Left lung (tissue), 10 donors: ENCODE measurements around the gene C11orf71. TPM values are rescaled to one million over a fixed set of nuclear protein-coding genes. Genes with fewer than 3 reads are reported as not detected.

Experiments
- ATAC-seq: fragments of 200-7000 bp; cut with Tn5 transposase; one replicate; pipeline ENCODE4 v1.9.1; 2020; ENCODE audit warnings: moderate library complexity
- DNase-seq, 4 donors: peaks; one replicate each; pipeline ENCODE4 v3.0.0-alpha.2; 2013 to 2020
- H3K27ac ChIP-seq, 2 donors: fragments of 200-600 bp; sonication (generic) in 1 of 2; one replicate each; pipeline versions ENCODE4 v1.5.0 to v1.8.0; 2020 to 2021
- H3K27me3 ChIP-seq, 2 donors: fragments of 200-600 bp; sonication (generic) in 1 of 2; one replicate each; pipeline versions ENCODE4 v1.5.0 to v1.8.0; 2020 to 2021
- H3K36me3 ChIP-seq, 2 donors: fragments of 200-600 bp; sonication (generic) in 1 of 2; one replicate each; pipeline versions ENCODE4 v1.5.0 to v1.8.0; 2020 to 2021
- H3K4me1 ChIP-seq, 2 donors: fragments of 200-600 bp; one replicate each; pipeline ENCODE4 v1.8.0; 2021
- H3K4me3 ChIP-seq, 2 donors: fragments of 200-600 bp; sonication (generic) in 1 of 2; one replicate each; pipeline versions ENCODE4 v1.5.0 to v1.8.0; 2020 to 2021; ENCODE audit warnings: mild to moderate bottlenecking in 1 of 2
- H3K9me3 ChIP-seq, 2 donors: fragments of 200-600 bp; sonication (generic) in 1 of 2; one replicate each; pipeline versions ENCODE4 v1.5.0 to v1.8.0; 2020 to 2021
- intact Hi-C, 2 donors: fragments of 100-400 bp; cut with DNase I; formaldehyde crosslinking; loops; one replicate each; pipeline versions ENCODE4 v1.11.2 to v1.14.2; 2022
- polyA plus RNA-seq, 6 donors: library from polyadenylated mRNA; unstranded; fragments of 120-200 nt; gene quantifications; one replicate each; pipeline ENCODE4 v1.2.1, GENCODE V29; 2013; ENCODE audit not compliant: insufficient read length in 6 of 6
- total RNA-seq, 2 donors: library from RNA; stranded (reverse); fragmentation: NEBNext Ultra II Directional; extraction: Animal tissue kit (Norgen Biotek cat#: 25700); gene quantifications; one replicate each; pipeline ENCODE4 v1.2.1, GENCODE V29; 2021
- TF ChIP-seq, protein P1 (sequence below), 2 donors: fragments of 200-600 bp; sonication (generic) in 1 of 2; IDR thresholded peaks; one replicate each; pipeline versions ENCODE4 v1.5.0 to v1.8.0; 2021; ENCODE audit warnings: antibody characterized with exemption in 2 of 2
- donor health status: DM: no; HTN: yes; CAD: no.
- donor health status: DM: no; HTN: no; CAD: no.

The C11orf71 gene
- total and polyA plus RNA-seq, 8 donors: 6.5 to 11.3 (median 9.6) TPM

DNA sequence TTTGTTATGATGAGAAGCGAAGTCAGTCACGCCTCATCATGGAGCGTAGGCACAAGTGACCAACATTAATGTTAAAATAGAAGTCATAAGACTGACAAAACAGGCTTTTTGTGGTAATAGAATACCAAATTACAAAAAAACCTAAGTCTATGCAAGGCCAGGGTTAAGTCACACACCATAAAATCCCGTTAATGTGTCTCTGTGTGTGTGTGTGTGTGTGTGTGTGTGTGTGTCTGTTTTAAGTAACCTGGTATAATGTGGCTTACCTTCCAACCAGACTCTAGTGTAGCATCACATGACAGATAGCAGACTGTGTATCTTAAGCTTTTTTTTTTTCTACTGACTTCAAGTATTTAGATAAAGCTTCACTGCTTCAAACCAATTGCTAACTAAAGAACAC is 38.0 kb downstream of the C11orf71 start:
- Histone ChIP-seq H3K9me3 (no peaks in the 10 kb centered on the region), H3K36me3 (no peaks in the 10 kb centered on the region), H3K27ac (no peak overlapping the region), H3K27me3 (no peaks in the 10 kb centered on the region), H3K4me3 (no peak overlapping the region), H3K4me1 (no peaks in the 10 kb centered on the region)
- no peak for ATAC-seq
- TF ChIP-seq, protein P1, sequence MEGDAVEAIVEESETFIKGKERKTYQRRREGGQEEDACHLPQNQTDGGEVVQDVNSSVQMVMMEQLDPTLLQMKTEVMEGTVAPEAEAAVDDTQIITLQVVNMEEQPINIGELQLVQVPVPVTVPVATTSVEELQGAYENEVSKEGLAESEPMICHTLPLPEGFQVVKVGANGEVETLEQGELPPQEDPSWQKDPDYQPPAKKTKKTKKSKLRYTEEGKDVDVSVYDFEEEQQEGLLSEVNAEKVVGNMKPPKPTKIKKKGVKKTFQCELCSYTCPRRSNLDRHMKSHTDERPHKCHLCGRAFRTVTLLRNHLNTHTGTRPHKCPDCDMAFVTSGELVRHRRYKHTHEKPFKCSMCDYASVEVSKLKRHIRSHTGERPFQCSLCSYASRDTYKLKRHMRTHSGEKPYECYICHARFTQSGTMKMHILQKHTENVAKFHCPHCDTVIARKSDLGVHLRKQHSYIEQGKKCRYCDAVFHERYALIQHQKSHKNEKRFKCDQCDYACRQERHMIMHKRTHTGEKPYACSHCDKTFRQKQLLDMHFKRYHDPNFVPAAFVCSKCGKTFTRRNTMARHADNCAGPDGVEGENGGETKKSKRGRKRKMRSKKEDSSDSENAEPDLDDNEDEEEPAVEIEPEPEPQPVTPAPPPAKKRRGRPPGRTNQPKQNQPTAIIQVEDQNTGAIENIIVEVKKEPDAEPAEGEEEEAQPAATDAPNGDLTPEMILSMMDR (IDR thresholded peaks at IDR 0.05): no peak
- intact Hi-C loops: no loop called here
- no peak for DNase-seq

DNA sequence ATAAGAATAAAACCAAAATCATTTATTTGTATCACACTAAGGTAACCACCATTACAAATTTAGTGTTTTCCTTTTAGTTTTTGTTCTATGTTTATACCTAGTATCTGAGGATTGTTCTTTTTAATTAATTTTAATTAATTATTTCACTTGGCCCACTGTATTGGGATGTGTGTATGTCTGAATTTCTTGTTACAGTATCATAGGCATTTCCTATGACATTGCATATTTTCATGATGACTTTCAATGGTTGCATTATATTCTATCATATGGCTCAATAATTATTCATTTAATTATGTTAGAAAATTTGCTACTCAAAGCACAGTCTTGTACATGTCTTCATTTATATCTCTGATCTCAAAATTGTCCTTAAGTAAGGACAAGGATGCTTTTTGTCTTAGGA is 41.0 kb downstream of the C11orf71 start:
- H3K9me3 ChIP-seq: no peaks in the 10 kb centered on the region
- intact Hi-C loops: no loop called here
- no peak for DNase-seq
- no peaks in the 10 kb centered on the region for H3K4me1 ChIP-seq
- TF ChIP-seq, protein P1 (IDR thresholded peaks at IDR 0.05): no peak
- H3K27me3 ChIP-seq: no peaks in the 10 kb centered on the region
- H3K36me3 ChIP-seq: no peaks in the 10 kb centered on the region
- no peak overlapping the region for H3K4me3 ChIP-seq
- no peak overlapping the region for H3K27ac ChIP-seq
- no peak for ATAC-seq

DNA sequence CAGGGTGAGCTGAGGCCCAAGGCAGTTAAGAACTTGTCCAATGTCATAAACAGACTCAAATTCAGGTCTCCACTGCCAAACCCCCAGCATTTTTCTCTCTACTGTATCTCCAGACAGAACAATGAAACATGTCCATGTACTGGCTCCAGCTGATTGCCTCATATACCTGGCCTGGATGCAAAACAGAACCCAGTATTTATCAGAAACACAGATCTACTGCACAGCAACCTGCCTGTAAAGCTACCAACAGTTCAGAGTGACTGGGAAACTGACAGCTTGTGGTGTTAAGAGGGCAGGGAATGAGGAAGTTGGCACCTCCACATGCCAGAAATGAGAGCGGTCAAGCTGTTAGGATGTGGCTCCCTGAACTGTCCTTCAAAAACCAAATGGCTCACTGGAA is 41.6 kb downstream of the C11orf71 start:
- Histone ChIP-seq H3K27me3 (no peaks in the 10 kb centered on the region), H3K9me3 (no peaks in the 10 kb centered on the region), H3K4me3 (no peak overlapping the region), H3K36me3 (no peaks in the 10 kb centered on the region), H3K27ac (no peak overlapping the region), H3K4me1 (no peaks in the 10 kb centered on the region)
- TF ChIP-seq, protein P1 (IDR thresholded peaks at IDR 0.05): no peak
- no peak for DNase-seq
- intact Hi-C loops: no loop called here
- peak; percentile 86 for ATAC-seq

DNA sequence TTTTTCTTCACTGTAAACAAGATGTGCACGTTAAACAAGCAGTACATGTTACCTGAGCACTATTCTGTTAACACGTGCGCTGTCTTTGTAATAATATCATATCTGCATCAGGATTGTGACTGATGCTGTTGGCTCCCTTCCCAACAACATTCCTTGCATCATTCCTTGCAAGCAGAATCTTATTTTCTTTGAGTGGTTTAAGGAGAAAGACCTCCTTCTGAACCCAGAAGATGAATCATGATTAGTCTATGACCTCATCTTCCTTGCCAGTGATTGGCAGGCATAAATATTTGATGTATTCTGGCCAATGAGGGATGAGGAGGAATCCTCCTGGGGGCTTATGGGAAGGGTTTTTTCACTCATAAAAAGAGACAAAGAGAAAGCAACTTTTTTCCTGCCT is 46.2 kb downstream of the C11orf71 start:
- ATAC-seq: no peak

DNA sequence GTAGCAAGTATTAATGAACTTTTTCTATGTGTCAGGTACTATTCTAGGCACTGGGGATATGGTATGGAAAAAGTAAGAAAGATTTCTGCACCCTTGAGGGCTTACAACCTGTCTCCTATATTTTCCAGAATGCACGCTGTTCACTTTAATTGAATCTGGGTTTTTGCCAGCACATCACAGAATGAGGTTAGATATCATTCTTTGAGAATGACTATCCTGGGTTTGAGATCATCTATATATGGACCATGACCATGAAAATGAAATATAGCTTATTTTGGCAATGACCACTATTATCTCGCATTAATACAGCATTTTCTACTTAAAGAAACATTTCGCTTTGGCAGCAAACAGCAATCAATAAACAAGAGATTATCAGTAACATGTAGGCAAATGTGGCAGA is 46.9 kb downstream of the C11orf71 start:
- TF ChIP-seq, protein P1 (IDR thresholded peaks at IDR 0.05): no peak
- Histone ChIP-seq H3K27me3 (no peaks in the 10 kb centered on the region), H3K4me1 (no peaks in the 10 kb centered on the region), H3K4me3 (no peak overlapping the region), H3K36me3 (no peaks in the 10 kb centered on the region), H3K27ac (no peak overlapping the region), H3K9me3 (no peaks in the 10 kb centered on the region)
- intact Hi-C loops: no loop called here
- DNase-seq (no peak), ATAC-seq (no peak)

More for the DNA sequence above, 46.2 kb downstream of the C11orf71 start:
- Histone ChIP-seq H3K27ac (no peak overlapping the region), H3K4me1 (no peaks in the 10 kb centered on the region), H3K4me3 (no peak overlapping the region), H3K27me3 (no peaks in the 10 kb centered on the region), H3K9me3 (no peaks in the 10 kb centered on the region), H3K36me3 (no peaks in the 10 kb centered on the region)
- no peak for DNase-seq
- intact Hi-C loops: no loop called here
- TF ChIP-seq, protein P1 (IDR thresholded peaks at IDR 0.05): no peak
